GM21360 (cell line): ENCODE measurements around the gene ANXA3.

Experiments used
- ATAC-seq: cut with Tn5 transposase; IDR thresholded peaks from one replicate; pipeline ENCODE4 v1.9.1; 2021; ENCODE audit warnings: mild to moderate bottlenecking, moderate library complexity; ENCODE audit not compliant: unreplicated experiment

ANXA3 gene

GRCh38 chr4:78644063-78644691 lies 92.6 kb downstream of the ANXA3 start:
- no peak for ATAC-seq

- ATAC-seq, result peak; percentile 89
Observed at GRCh38 chr4:78644744-78645330, 93.3 kb downstream of the ANXA3 start.

GRCh38 chr4:78645853-78646757 lies 94.5 kb downstream of the ANXA3 start:
- ATAC-seq, result no peak

GRCh38 chr4:78647272-78647671 lies 95.7 kb downstream of the ANXA3 start:
- no peak for ATAC-seq

GRCh38 chr4:78648640-78649363 lies 97.2 kb downstream of the ANXA3 start:
- no peak for ATAC-seq

GRCh38 chr4:78650106-78651024 lies 98.8 kb downstream of the ANXA3 start:
- no peak for ATAC-seq

- no peak for ATAC-seq
Observed at GRCh38 chr4:78651250-78651860, 99.8 kb downstream of the ANXA3 start.

- no peak for ATAC-seq
Observed at GRCh38 chr4:78652282-78652876, 100.8 kb downstream of the ANXA3 start.

- ATAC-seq, result no peak
Observed at GRCh38 chr4:78653655-78654054, 102.1 kb downstream of the ANXA3 start.

GRCh38 chr4:78654807-78655206 lies 103.2 kb downstream of the ANXA3 start:
- ATAC-seq, result no peak

GRCh38 chr4:78656968-78657445 lies 105.4 kb downstream of the ANXA3 start:
- no peak for ATAC-seq

GRCh38 chr4:78659264-78659663 lies 107.7 kb downstream of the ANXA3 start:
- no peak for ATAC-seq

- no peak for ATAC-seq
Observed at GRCh38 chr4:78659665-78660064, 108.1 kb downstream of the ANXA3 start.
